H9 (cell line): ENCODE results near the gene CAMK2G. TPM values are rescaled to one million over a fixed set of nuclear protein-coding genes. Genes with fewer than 3 reads are reported as not detected.
A peak's percentile ranks its signal among the peaks of the same experiment; 100 is the strongest.

Experiments used
- DNase-seq: peaks from one replicate; pipeline ENCODE4 v3.0.0-alpha.2; 2017
- H2AFZ ChIP-seq: one replicate; pipeline ENCODE4 v1.6.1; 2013; ENCODE audit warnings: mild to moderate bottlenecking, low read length, control low read depth, moderate library complexity
- H2AK5ac ChIP-seq: 2 replicates; pipeline ENCODE4 v1.6.1; 2013; ENCODE audit warnings: low read length, control low read depth, mixed read lengths; ENCODE audit not compliant: insufficient read length
- H2BK120ac ChIP-seq: one replicate; pipeline ENCODE4 v1.6.1; 2013; ENCODE audit warnings: low read depth, mild to moderate bottlenecking, low read length, control low read depth, inconsistent platforms; ENCODE audit not compliant: poor library complexity, severe bottlenecking
- H2BK12ac ChIP-seq: 2 replicates; pipeline ENCODE4 v1.6.1; 2013; ENCODE audit warnings: low read length, control low read depth, mixed read lengths, low read depth; ENCODE audit not compliant: insufficient read length
- H2BK15ac ChIP-seq: 2 replicates; pipeline ENCODE4 v1.6.1; 2013; ENCODE audit warnings: low read depth, low read length, control low read depth
- H2BK20ac ChIP-seq: one replicate; pipeline ENCODE4 v1.6.1; 2013; ENCODE audit warnings: low read depth, mild to moderate bottlenecking, low read length, control low read depth, inconsistent platforms; ENCODE audit not compliant: poor library complexity, severe bottlenecking
- H2BK5ac ChIP-seq: 2 replicates; pipeline ENCODE4 v1.6.1; 2013; ENCODE audit warnings: low read length, control low read depth, mixed read lengths; ENCODE audit not compliant: insufficient read length
- H3K14ac ChIP-seq: 2 replicates; pipeline ENCODE4 v1.6.1; 2013; ENCODE audit warnings: low read length, control low read depth; ENCODE audit not compliant: insufficient read depth
- H3K18ac ChIP-seq: 2 replicates; pipeline ENCODE4 v1.6.1; 2013; ENCODE audit warnings: low read depth, mild to moderate bottlenecking, mixed read lengths, low read length, control low read depth; ENCODE audit not compliant: insufficient read length
- H3K23ac ChIP-seq: 2 replicates; pipeline ENCODE4 v1.6.1; 2013; ENCODE audit warnings: low read length, control low read depth, mixed read lengths, low read depth; ENCODE audit not compliant: insufficient read length
- H3K23me2 ChIP-seq: 2 replicates; pipeline ENCODE4 v1.6.1; 2013; ENCODE audit warnings: low read depth, mild to moderate bottlenecking, mixed read lengths, low read length, control low read depth; ENCODE audit not compliant: insufficient read length, poor library complexity, severe bottlenecking
- H3K27ac ChIP-seq: 2 replicates; pipeline ENCODE4 v1.5.1; 2013; ENCODE audit warnings: low read length, control low read depth, mixed read lengths, low read depth; ENCODE audit not compliant: insufficient read length
- H3K27me3 ChIP-seq: 2 replicates; pipeline ENCODE4 v1.6.1; 2013; ENCODE audit warnings: low read length, control low read depth, inconsistent platforms; ENCODE audit not compliant: insufficient read depth
- H3K4ac ChIP-seq: 2 replicates; pipeline ENCODE4 v1.6.1; 2013; ENCODE audit warnings: low read depth, mild to moderate bottlenecking, control low read depth, inconsistent platforms, low read length, moderate library complexity
- H3K4me1 ChIP-seq: 2 replicates; pipeline ENCODE4 v1.6.1; 2013; ENCODE audit warnings: low read length, control low read depth, inconsistent platforms; ENCODE audit not compliant: insufficient read depth
- H3K4me2 ChIP-seq: 2 replicates; pipeline ENCODE4 v1.6.1; 2013; ENCODE audit warnings: low read length, control low read depth, mixed read lengths; ENCODE audit not compliant: insufficient read length, insufficient read depth
- H3K56ac ChIP-seq: 2 replicates; pipeline ENCODE4 v1.6.1; 2013; ENCODE audit warnings: low read depth, mild to moderate bottlenecking, mixed read lengths, low read length, control low read depth; ENCODE audit not compliant: insufficient read length
- H3K79me1 ChIP-seq: 2 replicates; pipeline ENCODE4 v1.6.1; 2013; ENCODE audit warnings: low read depth, mild to moderate bottlenecking, moderate library complexity, low read length, control low read depth, inconsistent platforms; ENCODE audit not compliant: insufficient read depth, poor library complexity, severe bottlenecking
- H3K79me2 ChIP-seq: 2 replicates; pipeline ENCODE4 v1.6.1; 2013; ENCODE audit warnings: low read length, control low read depth, inconsistent platforms; ENCODE audit not compliant: insufficient read depth
- H3K9ac ChIP-seq: 2 replicates; pipeline ENCODE4 v1.6.1; 2013; ENCODE audit warnings: low read length, control low read depth, mixed read lengths; ENCODE audit not compliant: insufficient read length; ENCODE audit errors: extremely low read depth
- H3K9me3 ChIP-seq: one replicate; pipeline ENCODE4 v1.6.1; 2013; ENCODE audit warnings: low read depth, low read length, inconsistent platforms; ENCODE audit not compliant: control insufficient read depth
- H3T11ph ChIP-seq: one replicate; pipeline ENCODE4 v1.6.1; 2013; ENCODE audit warnings: mild to moderate bottlenecking, low read length, control low read depth, inconsistent platforms
- H4K20me1 ChIP-seq: one replicate; pipeline ENCODE4 v1.6.1; 2013; ENCODE audit not compliant: control insufficient read depth, insufficient read length, insufficient read depth
- H4K5ac ChIP-seq: 2 replicates; pipeline ENCODE4 v1.6.1; 2013; ENCODE audit warnings: low read depth, mild to moderate bottlenecking, mixed read lengths, low read length, control low read depth; ENCODE audit not compliant: insufficient read length
- H4K8ac ChIP-seq: replicated peaks from 2 replicates; pipeline ENCODE4 v1.6.1; 2013; ENCODE audit warnings: low read length, control low read depth, mixed read lengths, low read depth; ENCODE audit not compliant: insufficient read length
- H4K91ac ChIP-seq: 2 replicates; pipeline ENCODE4 v1.6.1; 2013; ENCODE audit warnings: low read depth, mild to moderate bottlenecking, moderate library complexity, mixed read lengths, low read length, control low read depth; ENCODE audit not compliant: insufficient read length
- H3K27ac Mint-ChIP-seq, 3 experiments: 2 replicates in 2 of 3; 3 replicates in 1 of 3; pipeline ENCODE4 v1.8.0; 2020 to 2021; ENCODE audit warnings: mixed read lengths in 3 of 3, mild to moderate bottlenecking in 1 of 3, moderate library complexity in 1 of 3
- H3K27me3 Mint-ChIP-seq: 2 replicates; pipeline ENCODE4 v1.8.0; 2021; ENCODE audit warnings: low read depth, mild to moderate bottlenecking, moderate library complexity, mixed read lengths
- H3K36me3 Mint-ChIP-seq, 3 experiments: 2 replicates in 2 of 3; 3 replicates in 1 of 3; pipeline ENCODE4 v1.8.0; 2020 to 2021; ENCODE audit warnings: low read depth in 3 of 3, mixed read lengths in 3 of 3; ENCODE audit not compliant: insufficient read depth in 1 of 3
- H3K4me1 Mint-ChIP-seq, 2 experiments: 2 replicates each; pipeline ENCODE4 v1.8.0; 2020; ENCODE audit warnings: mixed read lengths in 2 of 2
- H3K4me3 Mint-ChIP-seq, 2 experiments: 2 replicates in 1 of 2; 3 replicates in 1 of 2; pipeline ENCODE4 v1.8.0; 2020 to 2021; ENCODE audit warnings: mild to moderate bottlenecking in 2 of 2, mixed read lengths in 2 of 2, moderate library complexity in 1 of 2
- H3K9me3 Mint-ChIP-seq, 2 experiments: 2 replicates in 1 of 2; 3 replicates in 1 of 2; pipeline ENCODE4 v1.8.0; 2020; ENCODE audit warnings: mild to moderate bottlenecking in 2 of 2, mixed read lengths in 2 of 2, moderate library complexity in 1 of 2
- CTCF ChIP-seq: fragments of 200-600 bp; sonication (generic); conservative IDR thresholded peaks from 3 replicates; pipeline ENCODE4 v1.8.0; 2021; ENCODE audit warnings: antibody characterized with exemption, mild to moderate bottlenecking
- WGBS: extraction: QIAGEN DNeasy Blood & Tissue Kit; methylation state at CpG from one replicate; pipeline ENCODE4 v1.1.7; 2013; ENCODE audit warnings: missing lambda C conversion rate, low lambda C conversion rate, mixed read lengths; ENCODE audit not compliant: insufficient read length; ENCODE audit errors: extremely low coverage; 5-methylcytosine and 5-hydroxymethylcytosine counted together
- total RNA-seq: library from RNA; stranded (reverse); gene quantifications from 2 replicates; pipeline ENCODE4 v1.2.1, GENCODE V29; 2021

Gene CAMK2G
- total RNA-seq, 1 experiment from 2014 or later = 31.8 TPM

- TF ChIP-seq CTCF = no peak
- no peak overlapping the region for H3K18ac ChIP-seq
- H2BK12ac ChIP-seq = no peak overlapping the region
- H4K20me1 ChIP-seq = no peaks in the 10 kb centered on the region
- no peaks in the 10 kb centered on the region; the same call in 1 of the 2 replicates for H3K4me1 ChIP-seq
- H3T11ph ChIP-seq = no peak overlapping the region
- H3K27ac ChIP-seq = no peak overlapping the region
- no peak overlapping the region for H4K5ac ChIP-seq
- H3K4me3 Mint-ChIP-seq = peak overlapping the region; percentile 99
- no peaks in the 10 kb centered on the region for H3K27me3 Mint-ChIP-seq
- no peak overlapping the region for H2BK20ac ChIP-seq
- H3K9ac ChIP-seq = no peak overlapping the region
- H3K27me3 ChIP-seq = no peaks in the 10 kb centered on the region
- WGBS = no CpG with 5 or more reads among the region's 5 CpGs
- peaks cover 3% of the 10 kb centered on the region for H3K23me2 ChIP-seq
- H3K36me3 Mint-ChIP-seq = peaks cover 8 to 35% (median 31%) of the 10 kb centered on the region in 3 experiments; a peak in 6 of 7 replicates
- peaks cover 27 to 28% of the 10 kb centered on the region in 2 experiments for H3K4me1 Mint-ChIP-seq
- H4K91ac ChIP-seq = no peak overlapping the region
- H3K56ac ChIP-seq = no peak overlapping the region
- peaks cover 11% of the 10 kb centered on the region for H3K79me1 ChIP-seq
- no peak overlapping the region for H2BK5ac ChIP-seq
- no peak overlapping the region for H3K23ac ChIP-seq
- H3K4ac ChIP-seq = no peak overlapping the region
- peak overlapping the region; percentile 99 for H3K4me2 ChIP-seq
- no peak overlapping the region for H4K8ac ChIP-seq
- no peak for DNase-seq
- no peak overlapping the region for H2BK15ac ChIP-seq
- H2BK120ac ChIP-seq = no peak overlapping the region
- peaks cover 10% of the 10 kb centered on the region; the same call in 1 of the 2 replicates for H3K79me2 ChIP-seq
- H2AFZ ChIP-seq = no peak overlapping the region
- peak overlapping the region in 1 of 3 experiments; percentile 44; a peak in 3 of 7 replicates for H3K27ac Mint-ChIP-seq
- H3K9me3 ChIP-seq = no peaks in the 10 kb centered on the region
- no peaks in the 10 kb centered on the region for H3K9me3 Mint-ChIP-seq
- no peak overlapping the region for H2AK5ac ChIP-seq
- no peak overlapping the region for H3K14ac ChIP-seq
These were observed 94.1 kb downstream of the CAMK2G start for GRCh38 chr10:73780301-73780700.
